ENCODE measurements around the gene ZNF775.

Gene ZNF775

GRCh38 chr7:150403376-150404171 is 24.4 kb downstream of the ZNF775 start:
- Histone ChIP-seq H3K36me3 (ENCODE audit: insufficient read depth, low read length) (peaks cover 24% of the 10 kb centered on the region), H4K20me1 (ENCODE audit: insufficient read depth, low read length) (no peaks in the 10 kb centered on the region), H3K79me2 (ENCODE audit: insufficient read depth, low read length) (peaks cover 56% of the 10 kb centered on the region), H3K27ac (ENCODE audit: low read length) (peak overlapping the region; percentile 95), H3K9ac (ENCODE audit: low read depth, low read length) (peak overlapping the region; percentile 99), H3K4me1 (ENCODE audit: insufficient read depth, low read length) (peaks cover 50% of the 10 kb centered on the region), H3K4me2 (ENCODE audit: insufficient read depth, low read length) (peak overlapping the region; percentile 85), H3K9me3 (ENCODE audit: insufficient read depth, low read length, severe bottlenecking) (no peaks in the 10 kb centered on the region), H3K4me3 (ENCODE audit: low read depth in 1 of 2, low read length in 2 of 2) (peak overlapping the region in 1 of 2 experiments; percentile 75; a peak in 2 of 4 replicates), H3K27me3 (ENCODE audit: insufficient read depth, low read length, poor library complexity) (no peaks in the 10 kb centered on the region), H2AFZ (ENCODE audit: low read depth, low read length) (peak overlapping the region; percentile 72; the same call in 1 of the 2 replicates)
- peak; percentile 56 for DNase-seq
- TF ChIP-seq CTCF (IDR thresholded peaks at IDR 0.05; ENCODE audit: borderline replicate concordance, extremely low read depth, low read length, poor library complexity, severe bottlenecking) (no peak), EZH2 (IDR thresholded peaks at IDR 0.05; ENCODE audit: borderline replicate concordance, low read depth, low read length, severe bottlenecking) (no peak)
- no peak for ATAC-seq (ENCODE audit: insufficient read depth, low read depth)

GRCh38 chr7:150404172-150404804 is 25.2 kb downstream of the ZNF775 start:
- peaks cover 24% of the 10 kb centered on the region for H3K36me3 ChIP-seq (ENCODE audit: insufficient read depth, low read length)
- no peaks in the 10 kb centered on the region for H3K9me3 ChIP-seq (ENCODE audit: insufficient read depth, low read length, severe bottlenecking)
- ATAC-seq (ENCODE audit: insufficient read depth, low read depth) (no peak), DNase-seq (peak; percentile 41)
- peaks cover 57% of the 10 kb centered on the region for H3K4me1 ChIP-seq (ENCODE audit: insufficient read depth, low read length)
- peak overlapping the region; percentile 95 for H3K27ac ChIP-seq (ENCODE audit: low read length)
- peak overlapping the region; percentile 85 for H3K4me2 ChIP-seq (ENCODE audit: insufficient read depth, low read length)
- H3K27me3 ChIP-seq (ENCODE audit: insufficient read depth, low read length, poor library complexity) = no peaks in the 10 kb centered on the region
- no peaks in the 10 kb centered on the region for H4K20me1 ChIP-seq (ENCODE audit: insufficient read depth, low read length)
- H2AFZ ChIP-seq (ENCODE audit: low read depth, low read length) = peak overlapping the region; percentile 72
- peak overlapping the region; percentile 99 for H3K9ac ChIP-seq (ENCODE audit: low read depth, low read length)
- H3K4me3 ChIP-seq (ENCODE audit: low read depth in 1 of 2, low read length in 2 of 2) = peak overlapping the region; percentile 75 to 83
- TF ChIP-seq CTCF (IDR thresholded peaks at IDR 0.05; ENCODE audit: borderline replicate concordance, extremely low read depth, low read length, poor library complexity, severe bottlenecking) = no peak
- TF ChIP-seq EZH2 (IDR thresholded peaks at IDR 0.05; ENCODE audit: borderline replicate concordance, low read depth, low read length, severe bottlenecking) = no peak
- H3K79me2 ChIP-seq (ENCODE audit: insufficient read depth, low read length) = peaks cover 62% of the 10 kb centered on the region

GRCh38 chr7:150404805-150405583 is 25.9 kb downstream of the ZNF775 start:
- Histone ChIP-seq H3K36me3 (ENCODE audit: insufficient read depth, low read length) (peaks cover 26% of the 10 kb centered on the region), H3K9ac (ENCODE audit: low read depth, low read length) (peak overlapping the region; percentile 99), H3K4me2 (ENCODE audit: insufficient read depth, low read length) (peak overlapping the region; percentile 85), H2AFZ (ENCODE audit: low read depth, low read length) (peak overlapping the region; percentile 72), H3K27ac (ENCODE audit: low read length) (peak overlapping the region; percentile 95), H3K79me2 (ENCODE audit: insufficient read depth, low read length) (peaks cover 69% of the 10 kb centered on the region), H3K27me3 (ENCODE audit: insufficient read depth, low read length, poor library complexity) (no peaks in the 10 kb centered on the region), H3K9me3 (ENCODE audit: insufficient read depth, low read length, severe bottlenecking) (no peaks in the 10 kb centered on the region), H3K4me3 (ENCODE audit: low read depth in 1 of 2, low read length in 2 of 2) (peak overlapping the region; percentile 75 to 83), H3K4me1 (ENCODE audit: insufficient read depth, low read length) (peaks cover 59% of the 10 kb centered on the region), H4K20me1 (ENCODE audit: insufficient read depth, low read length) (no peaks in the 10 kb centered on the region)
- ATAC-seq (ENCODE audit: insufficient read depth, low read depth) (peak; percentile 64), DNase-seq (peak; percentile 86)
- TF ChIP-seq EZH2 (IDR thresholded peaks at IDR 0.05; ENCODE audit: borderline replicate concordance, low read depth, low read length, severe bottlenecking) = no peak
- peak; percentile 66 for TF ChIP-seq CTCF (IDR thresholded peaks at IDR 0.05; ENCODE audit: borderline replicate concordance, extremely low read depth, low read length, poor library complexity, severe bottlenecking)

Data from DND-41 (cell line).